A549 (cell line): ENCODE results near the gene CDK5RAP2. TPM values are rescaled to one million over a fixed set of nuclear protein-coding genes. Genes with fewer than 3 reads are reported as not detected.

Experiments used
- ATAC-seq, 2 experiments: fragments of 200-7000 bp in 1 of 2; fragments of >200 bp in 1 of 2; cut with Nextera tagmentation in 1 of 2; cut with Tn5 transposase in 1 of 2; 3 replicates each; pipeline versions ENCODE4 v1.8.0 to v1.9.1; 2018 to 2020; ENCODE audit warnings: mild to moderate bottlenecking in 1 of 2, moderate library complexity in 1 of 2
- CTCF ChIA-PET: fragments of 300-600 bp; sonication (Branson Sonifier 250); formaldehyde crosslinking; extraction: SDS; loops from one replicate; lab custom pipeline; 2021; ENCODE audit warnings: antibody characterized with exemption, inconsistent platforms; lab: Yijun Ruan, JAX
- POLR2A ChIA-PET: fragments of 350-600 bp; formaldehyde crosslinking; extraction: SDS; loops from one replicate; lab custom pipeline; 2021; ENCODE audit warnings: antibody characterized with exemption, inconsistent platforms; lab: Yijun Ruan, JAX
- DNase-seq, 2 experiments: peaks; one replicate each; pipeline versions ENCODE4 v3.0.0 to v3.0.0-alpha.2; 2011 to 2016; ENCODE audit warnings: low read depth in 1 of 2, low spot score in 1 of 2
- FAIRE-seq: peaks from 2 replicates; lab custom pipeline; 2011; peaks lifted over from hg19 to GRCh38; lab: Jason Lieb, UNC
- H3K27ac ChIP-seq, 2 experiments: fragments of >200 bp; sonication (Bioruptor Twin); formaldehyde crosslinking; 3 replicates each; pipeline ENCODE4 v1.5.1; 2016 to 2017
- H3K4me1 ChIP-seq: fragments of >200 bp; sonication (Bioruptor Twin); formaldehyde crosslinking; 3 replicates; pipeline ENCODE4 v1.6.1; 2016
- H3K4me2 ChIP-seq: fragments of >200 bp; sonication (Bioruptor Twin); formaldehyde crosslinking; 3 replicates; pipeline ENCODE4 v1.6.1; 2016
- H3K4me3 ChIP-seq: fragments of >200 bp; sonication (Bioruptor Twin); formaldehyde crosslinking; 3 replicates; pipeline ENCODE4 v1.5.1; 2016
- H3K9me3 ChIP-seq: fragments of >200 bp; sonication (Bioruptor Twin); formaldehyde crosslinking; 3 replicates; pipeline ENCODE4 v1.6.1; 2016
- CEBPB ChIP-seq, 2 experiments: fragments of >200 bp in 1 of 2; sonication (Bioruptor Twin) in 1 of 2; formaldehyde crosslinking in 1 of 2; IDR thresholded peaks; 2 replicates each; pipeline ENCODE4 v1.6.1; 2012 to 2016
- CHD4 ChIP-seq: fragments of 200-600 bp; sonication (generic); IDR thresholded peaks from 2 replicates; pipeline ENCODE4 v1.6.1; 2016; ENCODE audit warnings: antibody characterized with exemption, mild to moderate bottlenecking, borderline replicate concordance
- EHF ChIP-seq: fragments of 250-450 bp; sonication (Bioruptor Pico); IDR thresholded peaks from 2 replicates; pipeline ENCODE4 v1.5.0; 2020; ENCODE audit warnings: mild to moderate bottlenecking
- ESRRA ChIP-seq: fragments of 150-350 bp; IDR thresholded peaks from 2 replicates; pipeline ENCODE4 v1.6.1; 2014; ENCODE audit warnings: mild to moderate bottlenecking, low read length, borderline replicate concordance
- FOXS1 ChIP-seq: fragments of 250-450 bp; sonication (Bioruptor Pico); IDR thresholded peaks from 2 replicates; pipeline ENCODE4 v1.5.0; 2020; ENCODE audit warnings: mild to moderate bottlenecking, moderate library complexity
- HEYL ChIP-seq: fragments of 250-450 bp; sonication (Bioruptor Pico); IDR thresholded peaks from 2 replicates; pipeline ENCODE4 v1.8.0; 2021; ENCODE audit warnings: mild to moderate bottlenecking, moderate library complexity
- NFE2L2 ChIP-seq: fragments of 150-350 bp; conservative IDR thresholded peaks from 2 replicates; pipeline ENCODE4 v1.6.1; 2014; ENCODE audit warnings: low read length
- POLR2AphosphoS2 ChIP-seq: conservative IDR thresholded peaks from 2 replicates; pipeline ENCODE4 v1.6.1; 2012; ENCODE audit warnings: low read length, improper control_type of control experiment, inconsistent platforms
- TFCP2L1 ChIP-seq: fragments of 250-450 bp; sonication (Bioruptor Pico); IDR thresholded peaks from 2 replicates; pipeline ENCODE4 v1.5.0; 2021; ENCODE audit warnings: mild to moderate bottlenecking
- ZC3H11A ChIP-seq: fragments of 450-650 bp; IDR thresholded peaks from 2 replicates; pipeline ENCODE4 v1.6.1; 2014; ENCODE audit warnings: antibody characterized with exemption, mild to moderate bottlenecking
- WGBS: methylation state at CpG from one replicate; pipeline ENCODE4 v1.1.6; 2017; ENCODE audit errors: missing lambda C conversion rate; 5-methylcytosine and 5-hydroxymethylcytosine counted together
- polyA plus RNA-seq, 4 experiments: library from polyadenylated mRNA; depleted of rRNA in 3 of 4; stranded (reverse); fragments of >200 nt; fragmentation: RNase III in 1 of 4; extraction: RNeasy Plus Mini Kit Qiagen cat#74134 plus additional on column Dnase treatment in 1 of 4; gene quantifications; 2 replicates in 3 of 4; 3 replicates in 1 of 4; pipeline ENCODE4 v1.2.3, GENCODE V29; 2011 to 2017

Gene CDK5RAP2
- polyA plus RNA-seq, 2 of the 4 experiments (the other 2 are of a cell fraction) = 29.1 to 44.6 TPM

DNA sequence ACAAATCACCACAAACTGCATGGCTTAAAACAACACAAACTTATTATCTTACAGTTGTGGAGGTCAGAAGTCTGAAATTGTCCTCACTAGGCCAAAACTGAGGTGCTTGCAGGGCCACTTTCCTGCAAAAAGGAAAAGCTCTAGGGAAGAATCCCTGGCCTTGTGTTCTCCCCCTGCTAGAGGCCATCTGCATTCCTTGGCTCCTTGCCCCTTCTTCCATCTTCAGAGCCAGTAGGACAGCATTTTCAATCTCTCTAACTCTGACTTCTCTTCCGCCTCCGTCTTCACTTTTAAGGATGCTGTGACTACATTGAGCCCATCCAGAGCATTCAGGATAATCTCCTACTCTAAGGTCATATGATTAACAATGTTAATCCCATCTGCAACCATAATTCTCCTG is 236.6 kb downstream of the CDK5RAP2 start:
- Histone ChIP-seq H3K27ac (no peak overlapping the region), H3K4me1 (peaks cover 12% of the 10 kb centered on the region), H3K9me3 (no peaks in the 10 kb centered on the region), H3K4me2 (no peak overlapping the region), H3K4me3 (no peak overlapping the region)
- no peak for ATAC-seq
- TF ChIP-seq HEYL (CRISPR knock-in tag) (no peak), POLR2AphosphoS2 (no peak), EHF (CRISPR knock-in tag) (no peak), ZC3H11A (no peak), TFCP2L1 (CRISPR knock-in tag) (no peak), FOXS1 (CRISPR knock-in tag) (no peak), CEBPB (IDR thresholded peaks at IDR 0.05) (no peak), CHD4 (no peak), NFE2L2 (no peak), ESRRA (no peak)
- DNase-seq = no peak
- FAIRE-seq = no peak
- CTCF ChIA-PET = interaction anchor here (0.9 to 1.5 kb wide), 3 partner anchors 30 to 967 kb away, joined by 4 to 5 read pairs (median 4); no protein-coding TSS in a partner anchor
- POLR2A ChIA-PET = no interaction called here
- 94% methylated on average over 2 of the region's 2 CpGs for WGBS

Other genes with a start within 250 kb of the CDK5RAP2 start
- gene MEGF9, start 134.3 kb upstream of the CDK5RAP2 start, polyA plus RNA-seq (2011; rRNA removed) = 25.7 and 32.8 TPM in 2 replicates
- 21.1 to 33.4 TPM (median 30.0 TPM) in 3 replicates for gene MEGF9, start 134.3 kb upstream of the CDK5RAP2 start, polyA plus RNA-seq (2017; fragmentation: RNase III; extraction: RNeasy Plus Mini Kit Qiagen cat#74134 plus additional on column Dnase treatment)
- gene FBXW2, start 213.2 kb upstream of the CDK5RAP2 start, polyA plus RNA-seq (2011; rRNA removed) = 56.0 and 60.0 TPM in 2 replicates
- 28.8 to 33.5 TPM (median 33.1 TPM) in 3 replicates for gene FBXW2, start 213.2 kb upstream of the CDK5RAP2 start, polyA plus RNA-seq (2017; fragmentation: RNase III; extraction: RNeasy Plus Mini Kit Qiagen cat#74134 plus additional on column Dnase treatment)